ENCODE results near the gene SASH1. TPM values are rescaled to one million over a fixed set of nuclear protein-coding genes. Genes with fewer than 3 reads are reported as not detected.
A peak's percentile ranks its signal among the peaks of the same experiment; 100 is the strongest.

SASH1 gene
- total RNA-seq, 3 donors from 2014 or later = 107 to 304 (median 145) TPM

DNA sequence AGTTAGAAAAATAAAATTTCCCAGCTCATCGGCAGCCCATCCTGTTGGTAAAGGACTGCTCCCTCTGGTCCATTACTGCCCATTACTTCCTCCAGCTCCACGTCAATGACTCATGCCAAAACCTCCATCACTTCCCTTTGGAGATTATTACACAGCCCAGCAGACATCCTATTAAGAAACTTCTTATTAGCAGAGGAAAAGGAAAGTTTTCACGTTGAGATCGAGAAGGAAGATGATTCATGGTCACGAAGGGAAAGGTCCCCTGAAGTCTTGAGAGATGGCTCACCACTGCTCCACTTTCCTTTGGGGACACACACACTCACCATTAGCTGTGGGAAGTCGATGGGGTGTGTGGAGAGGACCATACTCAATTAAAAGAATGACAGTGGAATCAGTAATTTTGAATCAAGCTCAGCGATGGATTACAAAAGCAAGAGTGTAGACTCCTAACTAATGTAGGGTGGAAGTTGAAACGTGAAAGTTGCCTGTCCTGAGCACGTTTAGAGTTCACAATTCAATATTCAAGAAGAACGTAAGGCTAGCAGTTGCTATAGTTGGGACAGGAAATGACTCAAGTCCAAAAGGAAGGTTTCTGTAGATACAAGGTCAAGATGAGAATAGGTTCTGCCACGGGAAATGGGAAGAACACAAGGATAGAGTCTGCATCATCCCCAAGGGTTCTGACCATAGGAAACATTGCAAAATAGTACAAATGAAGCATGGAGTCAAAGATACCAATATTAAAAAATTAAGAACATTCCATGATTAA is 21.6 kb downstream of the SASH1 start:
- DNase-seq (ENCODE audit: low spot score in 2 of 2) = no peak
- TF ChIP-seq, protein P1, sequence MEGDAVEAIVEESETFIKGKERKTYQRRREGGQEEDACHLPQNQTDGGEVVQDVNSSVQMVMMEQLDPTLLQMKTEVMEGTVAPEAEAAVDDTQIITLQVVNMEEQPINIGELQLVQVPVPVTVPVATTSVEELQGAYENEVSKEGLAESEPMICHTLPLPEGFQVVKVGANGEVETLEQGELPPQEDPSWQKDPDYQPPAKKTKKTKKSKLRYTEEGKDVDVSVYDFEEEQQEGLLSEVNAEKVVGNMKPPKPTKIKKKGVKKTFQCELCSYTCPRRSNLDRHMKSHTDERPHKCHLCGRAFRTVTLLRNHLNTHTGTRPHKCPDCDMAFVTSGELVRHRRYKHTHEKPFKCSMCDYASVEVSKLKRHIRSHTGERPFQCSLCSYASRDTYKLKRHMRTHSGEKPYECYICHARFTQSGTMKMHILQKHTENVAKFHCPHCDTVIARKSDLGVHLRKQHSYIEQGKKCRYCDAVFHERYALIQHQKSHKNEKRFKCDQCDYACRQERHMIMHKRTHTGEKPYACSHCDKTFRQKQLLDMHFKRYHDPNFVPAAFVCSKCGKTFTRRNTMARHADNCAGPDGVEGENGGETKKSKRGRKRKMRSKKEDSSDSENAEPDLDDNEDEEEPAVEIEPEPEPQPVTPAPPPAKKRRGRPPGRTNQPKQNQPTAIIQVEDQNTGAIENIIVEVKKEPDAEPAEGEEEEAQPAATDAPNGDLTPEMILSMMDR (IDR thresholded peaks at IDR 0.05) = no peak
- TF ChIP-seq POLR2A (IDR thresholded peaks at IDR 0.05) = no peak
- peak in 2 of 3 donors; percentile 30 to 32 for TF ChIP-seq POLR2AphosphoS5 (IDR thresholded peaks at IDR 0.05)
- no peak overlapping the region for H3K4me3 ChIP-seq
- no peaks in the 10 kb centered on the region for H3K36me3 ChIP-seq
- no peaks in the 10 kb centered on the region for H3K27me3 ChIP-seq
- H3K9me3 ChIP-seq = no peaks in the 10 kb centered on the region
- H3K4me1 ChIP-seq = peaks cover 0 to 16% of the 10 kb centered on the region in 2 donors
- intact Hi-C loops (cut with DNase I; ENCODE audit: low total_unique reads) = no loop called here
- peak overlapping the region; percentile 42 to 62 for H3K27ac ChIP-seq

DNA sequence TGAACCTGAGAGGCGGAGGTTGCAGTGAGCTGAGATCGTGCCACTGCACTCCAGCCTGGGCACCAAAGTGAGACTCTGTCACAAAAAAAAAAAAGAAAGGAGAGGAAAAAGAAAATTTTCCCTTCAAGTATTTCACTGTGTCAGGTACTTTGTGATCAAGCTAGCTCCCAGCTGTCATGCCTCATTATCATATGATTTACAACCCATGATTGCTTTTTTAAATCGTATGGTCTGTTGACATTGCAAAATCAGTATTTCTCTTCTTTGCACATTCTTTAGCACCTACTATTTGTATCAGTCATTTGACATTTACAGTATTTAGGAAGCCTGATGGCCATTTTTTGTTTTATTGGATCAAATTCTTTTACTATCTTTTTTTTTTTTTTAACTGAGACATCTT is 22.4 kb downstream of the SASH1 start:
- no peak overlapping the region for H3K4me3 ChIP-seq
- no peaks in the 10 kb centered on the region for H3K9me3 ChIP-seq
- no peak for TF ChIP-seq POLR2AphosphoS5 (IDR thresholded peaks at IDR 0.05)
- no peak for TF ChIP-seq POLR2A (IDR thresholded peaks at IDR 0.05)
- TF ChIP-seq, protein P1 (IDR thresholded peaks at IDR 0.05) = no peak
- intact Hi-C loops (cut with DNase I; ENCODE audit: low total_unique reads) = no loop called here
- H3K4me1 ChIP-seq = peaks cover 0 to 16% of the 10 kb centered on the region in 2 donors
- DNase-seq (ENCODE audit: low spot score in 2 of 2) = no peak
- no peaks in the 10 kb centered on the region for H3K36me3 ChIP-seq
- H3K27ac ChIP-seq = peak overlapping the region; percentile 42 to 62
- H3K27me3 ChIP-seq = no peaks in the 10 kb centered on the region

GRCh38 chr6:148367411-148368024 is 24.9 kb downstream of the SASH1 start:
- peak overlapping the region; percentile 72 to 90 for H3K27ac ChIP-seq
- TF ChIP-seq POLR2AphosphoS5 (IDR thresholded peaks at IDR 0.05) = peak in 2 of 3 donors; percentile 46 to 75
- TF ChIP-seq, protein P1 (IDR thresholded peaks at IDR 0.05) = no peak
- no peak for TF ChIP-seq POLR2A (IDR thresholded peaks at IDR 0.05)
- no peaks in the 10 kb centered on the region for H3K9me3 ChIP-seq
- H3K4me1 ChIP-seq = peaks cover 0 to 16% of the 10 kb centered on the region in 2 donors
- peak; percentile 72 to 73 for DNase-seq (ENCODE audit: low spot score in 2 of 2)
- peak overlapping the region in 1 of 3 donors; percentile 0 for H3K4me3 ChIP-seq
- H3K27me3 ChIP-seq = no peaks in the 10 kb centered on the region
- intact Hi-C loops (cut with DNase I; ENCODE audit: low total_unique reads) = no loop called here
- H3K36me3 ChIP-seq = no peaks in the 10 kb centered on the region

- intact Hi-C loops (cut with DNase I; ENCODE audit: low total_unique reads) = no loop called here
- H3K9me3 ChIP-seq = no peaks in the 10 kb centered on the region
- H3K4me1 ChIP-seq = peaks cover 0 to 16% of the 10 kb centered on the region in 2 donors
- no peaks in the 10 kb centered on the region for H3K27me3 ChIP-seq
- no peak for DNase-seq (ENCODE audit: low spot score in 2 of 2)
- H3K4me3 ChIP-seq = no peak overlapping the region
- H3K36me3 ChIP-seq = no peaks in the 10 kb centered on the region
- TF ChIP-seq POLR2A (IDR thresholded peaks at IDR 0.05) (no peak), POLR2AphosphoS5 (IDR thresholded peaks at IDR 0.05) (no peak)
- TF ChIP-seq, protein P1 (IDR thresholded peaks at IDR 0.05) = no peak
- peak overlapping the region in 1 of 2 donors; percentile 2 for H3K27ac ChIP-seq
These were observed 27.5 kb downstream of the SASH1 start for GRCh38 chr6:148370176-148370575.
